DND-41 (cell line): ENCODE results near the gene DOCK4.

Source experiments
- ATAC-seq: fragments of 200-7000 bp; cut with Tn5 transposase; 3 replicates; pipeline ENCODE4 v1.9.1; 2021; ENCODE audit warnings: low read depth; ENCODE audit not compliant: insufficient read depth
- DNase-seq: peaks from one replicate; pipeline ENCODE4 v3.0.0-alpha.2; 2020
- H2AFZ ChIP-seq: 2 replicates; pipeline ENCODE4 v1.6.0; 2012; ENCODE audit warnings: low read depth, low read length
- H3K27ac ChIP-seq: 2 replicates; pipeline ENCODE4 v1.5.1; 2012; ENCODE audit warnings: low read length, inconsistent platforms
- H3K27me3 ChIP-seq: fragments of 200-600 bp; sonication (generic); 2 replicates; pipeline ENCODE4 v1.6.0; 2012; ENCODE audit warnings: low read length, mild to moderate bottlenecking, inconsistent platforms; ENCODE audit not compliant: insufficient read depth, poor library complexity
- H3K36me3 ChIP-seq: 2 replicates; pipeline ENCODE4 v1.5.1; 2012; ENCODE audit warnings: low read length, inconsistent platforms; ENCODE audit not compliant: insufficient read depth
- H3K4me1 ChIP-seq: 2 replicates; pipeline ENCODE4 v1.5.1; 2012; ENCODE audit warnings: mild to moderate bottlenecking, low read length; ENCODE audit not compliant: insufficient read depth
- H3K4me2 ChIP-seq: 2 replicates; pipeline ENCODE4 v1.6.0; 2012; ENCODE audit warnings: mild to moderate bottlenecking, moderate library complexity, low read length, inconsistent platforms; ENCODE audit not compliant: insufficient read depth
- H3K4me3 ChIP-seq, 2 experiments: fragments of 200-600 bp in 1 of 2; shearing (Covaris generic) in 1 of 2; 2 replicates each; pipeline ENCODE4 v1.5.1; 2012 to 2016; ENCODE audit warnings: inconsistent platforms in 2 of 2, low read length in 2 of 2, mild to moderate bottlenecking in 2 of 2, low read depth in 1 of 2, moderate library complexity in 1 of 2
- H3K79me2 ChIP-seq: 2 replicates; pipeline ENCODE4 v1.6.0; 2012; ENCODE audit warnings: low read length, inconsistent platforms; ENCODE audit not compliant: insufficient read depth
- H3K9ac ChIP-seq: 2 replicates; pipeline ENCODE4 v1.6.0; 2012; ENCODE audit warnings: low read depth, mild to moderate bottlenecking, inconsistent platforms, low read length, moderate library complexity
- H3K9me3 ChIP-seq: 2 replicates; pipeline ENCODE4 v1.5.1; 2012; ENCODE audit warnings: low read length, moderate library complexity, mild to moderate bottlenecking, inconsistent platforms; ENCODE audit not compliant: insufficient read depth, severe bottlenecking
- H4K20me1 ChIP-seq: 2 replicates; pipeline ENCODE4 v1.6.0; 2012; ENCODE audit warnings: low read length; ENCODE audit not compliant: insufficient read depth
- CTCF ChIP-seq: IDR thresholded peaks from 2 replicates; pipeline ENCODE4 v1.5.1; 2012; ENCODE audit warnings: borderline replicate concordance, low read length, moderate library complexity, mild to moderate bottlenecking; ENCODE audit not compliant: poor library complexity, severe bottlenecking; ENCODE audit errors: extremely low read depth
- EZH2 ChIP-seq: IDR thresholded peaks from 3 replicates; pipeline ENCODE4 v1.6.1; 2012; ENCODE audit warnings: borderline replicate concordance, low read depth, mild to moderate bottlenecking, moderate library complexity, low read length, inconsistent platforms; ENCODE audit not compliant: severe bottlenecking

The DOCK4 gene

GRCh38 chr7:112047421-112047820 lies 158.8 kb downstream of the DOCK4 start:
- Histone ChIP-seq H4K20me1 (no peaks in the 10 kb centered on the region), H3K4me2 (no peak overlapping the region), H3K27me3 (no peaks in the 10 kb centered on the region), H3K36me3 (no peaks in the 10 kb centered on the region), H3K27ac (no peak overlapping the region), H3K9me3 (peaks cover 7% of the 10 kb centered on the region), H3K79me2 (no peaks in the 10 kb centered on the region), H3K4me3 (no peak overlapping the region), H3K4me1 (no peaks in the 10 kb centered on the region), H3K9ac (no peak overlapping the region), H2AFZ (no peak overlapping the region)
- TF ChIP-seq EZH2 = no peak
- TF ChIP-seq CTCF = no peak
- ATAC-seq (no peak), DNase-seq (no peak)

GRCh38 chr7:112045222-112045621 lies 161.0 kb downstream of the DOCK4 start:
- H3K36me3 ChIP-seq = no peaks in the 10 kb centered on the region
- TF ChIP-seq EZH2 = no peak
- TF ChIP-seq CTCF = no peak
- no peak overlapping the region for H3K9ac ChIP-seq
- DNase-seq (no peak), ATAC-seq (no peak)
- no peak overlapping the region for H2AFZ ChIP-seq
- no peak overlapping the region for H3K27ac ChIP-seq
- H3K27me3 ChIP-seq = no peaks in the 10 kb centered on the region
- no peaks in the 10 kb centered on the region for H3K4me1 ChIP-seq
- H3K79me2 ChIP-seq = no peaks in the 10 kb centered on the region
- peaks cover 7% of the 10 kb centered on the region for H3K9me3 ChIP-seq
- no peak overlapping the region for H3K4me3 ChIP-seq
- no peak overlapping the region for H3K4me2 ChIP-seq
- no peaks in the 10 kb centered on the region for H4K20me1 ChIP-seq

GRCh38 chr7:112042631-112043030 lies 163.6 kb downstream of the DOCK4 start:
- TF ChIP-seq CTCF (no peak), EZH2 (no peak)
- ATAC-seq = no peak
- H3K79me2 ChIP-seq = no peaks in the 10 kb centered on the region
- no peaks in the 10 kb centered on the region for H4K20me1 ChIP-seq
- H3K27ac ChIP-seq = no peak overlapping the region
- H3K9me3 ChIP-seq = peaks cover 6% of the 10 kb centered on the region
- no peak for DNase-seq
- no peak overlapping the region for H2AFZ ChIP-seq
- H3K4me3 ChIP-seq = no peak overlapping the region
- H3K9ac ChIP-seq = no peak overlapping the region
- no peaks in the 10 kb centered on the region for H3K4me1 ChIP-seq
- no peaks in the 10 kb centered on the region for H3K27me3 ChIP-seq
- no peaks in the 10 kb centered on the region for H3K36me3 ChIP-seq
- no peak overlapping the region for H3K4me2 ChIP-seq

- Histone ChIP-seq H3K79me2 (no peaks in the 10 kb centered on the region), H3K27me3 (no peaks in the 10 kb centered on the region), H3K4me2 (no peak overlapping the region), H2AFZ (no peak overlapping the region), H3K4me1 (no peaks in the 10 kb centered on the region), H3K27ac (no peak overlapping the region), H3K9me3 (no peaks in the 10 kb centered on the region), H3K9ac (no peak overlapping the region), H4K20me1 (no peaks in the 10 kb centered on the region), H3K4me3 (no peak overlapping the region), H3K36me3 (no peaks in the 10 kb centered on the region)
- DNase-seq = no peak
- no peak for ATAC-seq
- TF ChIP-seq EZH2 = no peak
- TF ChIP-seq CTCF = no peak
These were observed 167.8 kb downstream of the DOCK4 start for GRCh38 chr7:112038353-112038752.
